HUES6 (cell line): Measurements from ENCODE around the gene TSPAN12.

Experiments used
- H3K27ac ChIP-seq: 2 replicates; pipeline ENCODE4 v1.7.0; 2013; ENCODE audit warnings: low read depth, mild to moderate bottlenecking, low read length, inconsistent platforms
- H3K27me3 ChIP-seq: 2 replicates; pipeline ENCODE4 v1.6.1; 2013; ENCODE audit warnings: low read length; ENCODE audit not compliant: control insufficient read depth, insufficient read depth
- H3K36me3 ChIP-seq: 2 replicates; pipeline ENCODE4 v1.6.1; 2013; ENCODE audit warnings: low read length; ENCODE audit not compliant: control insufficient read depth, insufficient read depth
- H3K4me1 ChIP-seq: 2 replicates; pipeline ENCODE4 v1.6.1; 2013; ENCODE audit warnings: low read length; ENCODE audit not compliant: control insufficient read depth, insufficient read depth
- H3K4me3 ChIP-seq: 2 replicates; pipeline ENCODE4 v1.5.1; 2013; ENCODE audit warnings: low read depth, low read length
- H3K9ac ChIP-seq: one replicate; pipeline ENCODE4 v1.6.1; 2013; ENCODE audit warnings: mild to moderate bottlenecking, low read length
- H3K9me3 ChIP-seq: 2 replicates; pipeline ENCODE4 v1.6.1; 2013; ENCODE audit warnings: low read depth, low read length; ENCODE audit not compliant: control insufficient read depth, insufficient read depth

TSPAN12 gene

DNA sequence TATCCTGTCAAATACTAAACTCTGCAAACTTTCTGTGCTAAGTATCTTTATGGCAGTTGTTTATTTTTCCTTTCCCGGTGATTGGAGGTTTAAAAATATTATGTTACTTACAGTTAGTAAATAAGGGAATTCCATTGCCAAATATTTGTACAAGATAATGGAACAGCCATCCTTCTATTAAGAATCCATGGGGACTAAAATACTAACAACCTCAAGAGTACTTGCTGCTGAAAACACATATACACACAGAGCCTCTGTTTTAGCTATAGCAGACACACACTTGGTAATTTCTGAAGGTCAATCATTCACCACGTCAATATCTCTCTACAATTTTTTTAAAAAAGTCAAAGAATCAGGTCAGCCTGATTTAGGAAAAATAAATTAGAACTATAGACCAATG lies 32.4 kb downstream of the TSPAN12 start:
- H3K9ac ChIP-seq, result no peak overlapping the region

DNA sequence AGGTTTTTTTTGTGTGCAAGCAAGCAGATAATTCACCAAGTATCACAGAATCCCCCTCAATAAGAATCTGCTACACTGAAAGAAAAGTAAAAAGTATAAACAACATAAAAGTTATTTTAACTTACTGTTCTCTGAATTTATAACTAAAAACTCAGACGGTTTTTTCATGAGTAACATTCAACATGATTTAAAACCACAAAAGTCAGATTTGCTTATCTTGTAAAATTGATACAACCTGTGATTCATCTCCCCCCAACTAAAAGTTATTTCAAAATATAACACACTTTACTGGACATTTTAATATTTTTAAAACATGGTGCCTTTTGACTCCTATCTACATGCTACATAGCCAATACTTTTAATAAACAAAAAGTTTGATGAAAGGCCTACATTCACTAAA lies 32.8 kb downstream of the TSPAN12 start:
- Histone ChIP-seq H3K27ac (no peak overlapping the region), H3K27me3 (no peaks in the 10 kb centered on the region), H3K4me1 (no peaks in the 10 kb centered on the region; the same call in 1 of the 2 replicates), H3K36me3 (no peaks in the 10 kb centered on the region), H3K9ac (no peak overlapping the region), H3K4me3 (no peak overlapping the region), H3K9me3 (no peaks in the 10 kb centered on the region)

More for the DNA sequence above, 32.4 kb downstream of the TSPAN12 start:
- Histone ChIP-seq H3K36me3 (no peaks in the 10 kb centered on the region), H3K27me3 (no peaks in the 10 kb centered on the region), H3K4me3 (no peak overlapping the region), H3K27ac (no peak overlapping the region), H3K9me3 (no peaks in the 10 kb centered on the region), H3K4me1 (no peaks in the 10 kb centered on the region; the same call in 1 of the 2 replicates)

DNA sequence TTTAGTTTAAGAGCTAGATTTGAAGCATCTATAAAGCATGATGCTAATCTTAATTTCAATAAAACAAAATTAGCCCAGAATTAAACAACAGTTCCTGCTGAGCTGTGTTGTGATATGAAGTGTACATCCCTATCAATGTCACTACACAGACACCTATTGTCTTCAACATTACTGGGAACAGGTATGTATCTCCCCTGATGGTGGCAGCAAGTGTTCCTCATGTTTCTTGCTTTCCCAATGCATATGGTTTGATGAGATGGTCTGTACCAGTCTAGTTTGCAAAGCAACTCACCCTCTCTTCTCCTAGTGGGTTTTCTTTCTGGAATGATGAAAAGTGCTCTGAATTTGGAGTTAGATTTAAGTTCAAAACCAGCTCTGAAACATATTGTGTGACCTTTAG lies 38.1 kb downstream of the TSPAN12 start:
- no peak overlapping the region for H3K27ac ChIP-seq
- no peaks in the 10 kb centered on the region for H3K9me3 ChIP-seq
- H3K9ac ChIP-seq, result no peak overlapping the region
- no peak overlapping the region for H3K4me3 ChIP-seq
- no peaks in the 10 kb centered on the region for H3K27me3 ChIP-seq
- H3K36me3 ChIP-seq, result 0 out of 2 replicates have a peak, but pooled peaks cover 8% of the 10 kb centered on the region
- 0 out of 2 replicates have a peak, but pooled peaks cover 8% of the 10 kb centered on the region for H3K4me1 ChIP-seq

DNA sequence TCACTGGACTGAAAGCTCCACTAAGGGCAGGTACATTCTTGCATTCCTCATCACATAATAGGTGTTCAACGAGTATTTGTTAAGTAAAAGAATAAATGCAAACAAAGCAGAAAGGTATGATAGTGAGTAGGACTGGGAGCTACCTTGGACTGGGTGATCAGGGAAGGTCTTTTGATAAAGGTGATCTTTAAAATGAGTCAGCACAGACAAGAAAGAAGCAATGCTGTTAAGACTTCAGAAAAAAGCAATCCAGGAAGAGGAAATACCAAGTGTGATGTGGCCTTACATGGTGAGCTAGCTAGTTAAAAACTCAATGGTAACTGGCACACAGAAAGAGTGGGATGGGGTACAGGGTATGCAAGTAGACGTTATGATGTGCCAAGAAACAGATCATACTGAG lies 40.1 kb downstream of the TSPAN12 start:
- no peak overlapping the region for H3K4me3 ChIP-seq
- 0 out of 2 replicates have a peak, but pooled peaks cover 8% of the 10 kb centered on the region for H3K36me3 ChIP-seq
- H3K27me3 ChIP-seq, result no peaks in the 10 kb centered on the region
- no peaks in the 10 kb centered on the region for H3K9me3 ChIP-seq
- 0 out of 2 replicates have a peak, but pooled peaks cover 8% of the 10 kb centered on the region for H3K4me1 ChIP-seq
- no peak overlapping the region for H3K27ac ChIP-seq
- H3K9ac ChIP-seq, result no peak overlapping the region

DNA sequence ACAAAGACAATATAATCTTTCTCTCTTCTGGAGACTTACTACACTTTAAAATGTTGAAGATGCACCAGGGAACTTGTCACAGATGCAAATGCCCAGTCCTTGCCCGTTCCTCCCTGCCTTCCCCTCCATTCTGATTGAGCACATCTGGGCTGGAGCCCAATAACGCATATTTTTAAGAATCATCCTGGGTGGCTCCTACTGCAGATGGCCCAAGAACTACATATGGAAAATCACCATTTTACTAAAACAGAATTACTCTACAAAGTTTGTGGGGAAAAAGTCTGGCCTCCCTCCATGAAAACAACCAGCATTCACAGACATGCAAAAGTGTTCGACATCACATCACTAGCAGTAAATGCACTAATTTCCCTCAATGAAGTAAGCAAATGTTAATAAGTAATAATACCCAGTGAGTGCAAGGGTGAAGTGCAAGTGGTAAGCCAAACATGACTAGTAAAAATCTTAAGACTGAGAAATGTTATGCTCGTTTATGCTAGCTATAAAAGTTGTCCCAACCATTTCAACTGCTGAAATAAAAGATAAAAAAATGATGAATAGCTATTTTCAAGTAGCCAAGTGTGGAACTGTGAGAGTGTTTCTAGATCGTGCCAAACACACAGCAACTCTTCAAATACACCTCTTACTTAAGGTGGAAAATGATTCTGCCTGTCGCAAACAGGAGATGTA lies 43.5 kb downstream of the TSPAN12 start:
- H3K36me3 ChIP-seq, result 0 out of 2 replicates have a peak, but pooled peaks cover 8% of the 10 kb centered on the region
- H3K27me3 ChIP-seq, result no peaks in the 10 kb centered on the region
- H3K9ac ChIP-seq, result no peak overlapping the region
- H3K9me3 ChIP-seq, result no peaks in the 10 kb centered on the region
- H3K4me3 ChIP-seq, result no peak overlapping the region
- H3K27ac ChIP-seq, result no peak overlapping the region
- H3K4me1 ChIP-seq, result 0 out of 2 replicates have a peak, but pooled peaks cover 8% of the 10 kb centered on the region

DNA sequence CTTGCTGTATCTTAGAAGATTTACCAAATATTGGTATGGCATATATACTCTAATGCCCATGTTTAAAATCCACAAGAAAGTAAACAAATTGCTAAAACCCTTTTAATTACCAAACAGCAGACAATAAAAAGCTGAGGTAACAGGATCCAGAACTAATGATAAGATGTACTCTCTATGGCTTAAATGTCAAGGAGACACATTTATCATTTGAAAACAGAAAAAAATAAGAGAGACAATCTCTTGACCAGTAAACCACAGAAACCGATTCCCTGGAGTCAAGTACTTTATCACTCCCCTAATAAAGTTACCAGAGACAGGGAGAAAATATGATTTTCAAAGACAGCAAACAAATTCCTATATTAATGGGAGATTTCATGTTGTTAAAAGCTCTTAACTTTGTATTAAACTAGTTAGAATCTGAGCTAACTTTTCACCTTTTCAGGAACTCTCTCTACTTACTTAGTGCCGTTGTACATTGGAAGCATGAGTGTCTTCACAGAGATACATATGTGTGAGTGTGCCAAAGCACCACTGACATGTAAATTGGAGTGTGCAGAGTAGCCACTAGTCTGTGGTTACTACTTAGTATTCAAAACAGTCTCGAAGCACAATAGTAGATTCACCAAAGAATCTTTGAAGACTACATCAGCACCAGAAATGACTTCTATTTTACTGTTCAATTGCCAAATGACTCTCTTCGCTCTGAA lies 44.2 kb downstream of the TSPAN12 start:
- Histone ChIP-seq H3K36me3 (0 out of 2 replicates have a peak, but pooled peaks cover 8% of the 10 kb centered on the region), H3K9ac (no peak overlapping the region), H3K27me3 (no peaks in the 10 kb centered on the region), H3K27ac (no peak overlapping the region), H3K4me3 (no peak overlapping the region), H3K4me1 (0 out of 2 replicates have a peak, but pooled peaks cover 8% of the 10 kb centered on the region), H3K9me3 (no peaks in the 10 kb centered on the region)

DNA sequence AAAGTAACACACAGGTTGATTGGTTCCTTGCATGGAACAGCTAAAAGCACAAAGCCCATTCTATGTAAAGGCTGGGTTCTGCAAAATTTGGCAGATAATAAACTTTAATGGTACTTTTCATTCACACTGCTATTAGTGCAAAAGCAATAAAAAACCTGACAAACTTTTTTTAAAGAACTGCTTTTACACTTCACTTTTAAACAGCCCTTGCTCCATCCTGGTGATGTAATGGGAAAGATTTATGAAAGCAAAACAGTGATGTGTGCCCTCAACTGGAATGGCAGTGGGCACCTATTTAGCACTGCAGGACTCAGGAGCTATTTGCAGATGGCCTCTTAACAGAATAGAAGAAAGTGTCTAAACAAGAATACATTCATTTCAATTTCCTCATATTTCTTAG lies 44.9 kb downstream of the TSPAN12 start:
- Histone ChIP-seq H3K9ac (no peak overlapping the region), H3K9me3 (no peaks in the 10 kb centered on the region), H3K27ac (no peak overlapping the region), H3K4me3 (no peak overlapping the region), H3K36me3 (0 out of 2 replicates have a peak, but pooled peaks cover 8% of the 10 kb centered on the region), H3K4me1 (0 out of 2 replicates have a peak, but pooled peaks cover 7% of the 10 kb centered on the region), H3K27me3 (no peaks in the 10 kb centered on the region)

DNA sequence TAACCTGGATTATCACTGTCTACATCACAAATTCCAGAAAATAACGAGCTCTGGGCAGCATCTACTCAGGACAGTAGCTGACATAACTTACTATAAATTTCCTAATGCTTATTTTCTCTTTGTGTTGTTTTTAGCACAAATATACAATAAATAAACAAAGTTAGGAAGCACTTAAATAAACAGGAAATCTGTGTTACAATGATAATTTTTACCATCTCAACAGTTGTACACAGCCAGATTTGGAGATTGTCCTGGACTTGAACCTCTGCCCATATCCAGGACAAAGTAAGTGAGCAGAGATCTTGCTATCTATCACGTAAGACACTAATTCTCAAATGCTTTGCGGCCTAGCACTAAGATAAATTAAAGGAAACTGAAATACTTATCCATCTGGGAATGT lies 48.7 kb downstream of the TSPAN12 start:
- no peaks in the 10 kb centered on the region for H3K27me3 ChIP-seq
- H3K27ac ChIP-seq, result no peak overlapping the region
- no peak overlapping the region for H3K9ac ChIP-seq
- H3K4me1 ChIP-seq, result peaks cover 2% of the 10 kb centered on the region; the same call in 1 of the 2 replicates
- H3K9me3 ChIP-seq, result no peaks in the 10 kb centered on the region
- no peak overlapping the region for H3K4me3 ChIP-seq
- H3K36me3 ChIP-seq, result no peaks in the 10 kb centered on the region

DNA sequence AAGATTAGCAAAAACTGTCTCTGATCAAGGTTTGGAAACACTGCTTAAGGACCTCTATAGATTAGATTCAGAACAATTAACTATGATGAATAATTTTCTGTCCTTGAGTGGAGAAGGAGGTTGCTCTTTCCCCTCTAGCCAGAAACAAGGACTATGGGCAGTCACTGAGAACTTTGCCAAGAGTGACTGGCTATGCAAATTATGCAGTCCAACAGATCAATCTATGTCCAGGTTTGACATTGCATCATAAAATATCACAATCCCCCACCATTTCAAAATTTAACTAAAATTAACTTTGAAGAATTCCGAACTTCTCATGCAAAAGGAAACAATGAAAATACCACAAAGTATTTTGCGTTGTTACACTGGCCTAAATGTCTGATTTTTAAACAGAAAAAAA lies 50.6 kb downstream of the TSPAN12 start:
- Histone ChIP-seq H3K36me3 (no peaks in the 10 kb centered on the region), H3K4me1 (peaks cover 2% of the 10 kb centered on the region; the same call in 1 of the 2 replicates), H3K9ac (no peak overlapping the region), H3K4me3 (no peak overlapping the region), H3K9me3 (no peaks in the 10 kb centered on the region), H3K27ac (no peak overlapping the region), H3K27me3 (no peaks in the 10 kb centered on the region)

DNA sequence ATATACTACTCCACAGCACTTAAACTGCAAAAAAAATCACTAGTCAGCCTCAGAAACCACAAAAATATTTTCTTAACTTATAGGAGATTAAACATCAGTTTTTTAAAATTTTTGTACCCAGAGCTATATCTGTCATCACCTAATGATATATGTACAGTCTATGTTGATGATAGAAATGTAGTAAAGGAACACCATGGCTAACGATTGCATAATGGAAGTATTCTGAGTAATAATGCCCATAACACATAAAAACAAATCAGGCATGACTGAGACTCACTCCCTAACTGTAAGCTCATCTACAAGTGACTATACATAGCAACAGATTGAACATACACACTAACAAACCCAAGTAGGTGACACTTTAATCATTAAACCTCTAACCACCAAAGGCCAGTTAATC lies 51.3 kb downstream of the TSPAN12 start:
- Histone ChIP-seq H3K36me3 (no peaks in the 10 kb centered on the region), H3K9me3 (no peaks in the 10 kb centered on the region), H3K27ac (no peak overlapping the region), H3K4me3 (no peak overlapping the region), H3K4me1 (peaks cover 2% of the 10 kb centered on the region; the same call in 1 of the 2 replicates), H3K9ac (no peak overlapping the region), H3K27me3 (no peaks in the 10 kb centered on the region)
